ENCODE results near the gene NCKAP5.

The NCKAP5 gene

DNA sequence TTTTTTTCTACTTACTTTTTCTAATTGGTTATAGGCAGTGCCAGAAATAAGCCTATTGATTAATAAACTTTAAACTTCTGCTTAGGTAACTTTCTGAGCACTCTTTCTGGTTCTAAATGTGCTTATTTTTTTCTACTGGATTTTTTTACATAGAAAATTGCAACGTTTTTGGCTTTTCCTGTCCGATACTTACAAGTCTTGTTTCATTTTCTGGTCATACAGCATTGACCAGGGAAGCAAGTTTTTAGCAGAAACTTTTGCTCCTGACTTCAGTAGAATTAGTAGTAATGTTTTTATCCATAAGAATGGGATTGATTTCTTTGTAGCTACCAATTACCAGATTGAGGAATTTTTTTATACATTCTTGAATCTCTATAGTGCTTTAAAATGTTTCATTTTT is 36.9 kb downstream of the NCKAP5 start:
- TF ChIP-seq, protein P1, sequence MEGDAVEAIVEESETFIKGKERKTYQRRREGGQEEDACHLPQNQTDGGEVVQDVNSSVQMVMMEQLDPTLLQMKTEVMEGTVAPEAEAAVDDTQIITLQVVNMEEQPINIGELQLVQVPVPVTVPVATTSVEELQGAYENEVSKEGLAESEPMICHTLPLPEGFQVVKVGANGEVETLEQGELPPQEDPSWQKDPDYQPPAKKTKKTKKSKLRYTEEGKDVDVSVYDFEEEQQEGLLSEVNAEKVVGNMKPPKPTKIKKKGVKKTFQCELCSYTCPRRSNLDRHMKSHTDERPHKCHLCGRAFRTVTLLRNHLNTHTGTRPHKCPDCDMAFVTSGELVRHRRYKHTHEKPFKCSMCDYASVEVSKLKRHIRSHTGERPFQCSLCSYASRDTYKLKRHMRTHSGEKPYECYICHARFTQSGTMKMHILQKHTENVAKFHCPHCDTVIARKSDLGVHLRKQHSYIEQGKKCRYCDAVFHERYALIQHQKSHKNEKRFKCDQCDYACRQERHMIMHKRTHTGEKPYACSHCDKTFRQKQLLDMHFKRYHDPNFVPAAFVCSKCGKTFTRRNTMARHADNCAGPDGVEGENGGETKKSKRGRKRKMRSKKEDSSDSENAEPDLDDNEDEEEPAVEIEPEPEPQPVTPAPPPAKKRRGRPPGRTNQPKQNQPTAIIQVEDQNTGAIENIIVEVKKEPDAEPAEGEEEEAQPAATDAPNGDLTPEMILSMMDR (IDR thresholded peaks at IDR 0.05; ENCODE audit: control insufficient read depth, insufficient read depth, low read depth, low read length, missing control alignments) = no peak
- no peak overlapping the region for H3K4me3 ChIP-seq (ENCODE audit: control insufficient read depth, low read depth, low read length)
- no peak for DNase-seq (ENCODE audit: low read depth)

DNA sequence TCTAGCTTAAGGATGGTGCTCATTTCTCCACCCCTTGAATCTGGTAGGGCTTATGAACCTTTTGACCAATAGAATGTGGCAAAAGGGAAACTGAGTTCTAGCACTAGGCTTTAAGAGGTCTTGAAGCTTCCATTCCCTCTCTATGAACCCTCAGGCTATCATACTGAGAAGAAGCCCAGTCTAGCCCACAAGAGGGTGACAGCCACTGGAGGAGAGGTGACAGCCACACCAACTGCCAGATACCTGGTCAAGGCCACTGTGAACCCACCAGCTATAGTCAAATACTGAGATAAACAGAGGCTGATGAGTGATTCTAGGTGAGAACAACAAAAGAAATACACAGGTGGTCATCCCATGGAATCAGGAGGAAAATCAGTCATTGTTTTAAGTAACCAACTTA is 37.6 kb downstream of the NCKAP5 start:
- TF ChIP-seq, protein P1 (IDR thresholded peaks at IDR 0.05; ENCODE audit: control insufficient read depth, insufficient read depth, low read depth, low read length, missing control alignments) = no peak
- no peak overlapping the region for H3K4me3 ChIP-seq (ENCODE audit: control insufficient read depth, low read depth, low read length)
- DNase-seq (ENCODE audit: low read depth) = no peak

DNA sequence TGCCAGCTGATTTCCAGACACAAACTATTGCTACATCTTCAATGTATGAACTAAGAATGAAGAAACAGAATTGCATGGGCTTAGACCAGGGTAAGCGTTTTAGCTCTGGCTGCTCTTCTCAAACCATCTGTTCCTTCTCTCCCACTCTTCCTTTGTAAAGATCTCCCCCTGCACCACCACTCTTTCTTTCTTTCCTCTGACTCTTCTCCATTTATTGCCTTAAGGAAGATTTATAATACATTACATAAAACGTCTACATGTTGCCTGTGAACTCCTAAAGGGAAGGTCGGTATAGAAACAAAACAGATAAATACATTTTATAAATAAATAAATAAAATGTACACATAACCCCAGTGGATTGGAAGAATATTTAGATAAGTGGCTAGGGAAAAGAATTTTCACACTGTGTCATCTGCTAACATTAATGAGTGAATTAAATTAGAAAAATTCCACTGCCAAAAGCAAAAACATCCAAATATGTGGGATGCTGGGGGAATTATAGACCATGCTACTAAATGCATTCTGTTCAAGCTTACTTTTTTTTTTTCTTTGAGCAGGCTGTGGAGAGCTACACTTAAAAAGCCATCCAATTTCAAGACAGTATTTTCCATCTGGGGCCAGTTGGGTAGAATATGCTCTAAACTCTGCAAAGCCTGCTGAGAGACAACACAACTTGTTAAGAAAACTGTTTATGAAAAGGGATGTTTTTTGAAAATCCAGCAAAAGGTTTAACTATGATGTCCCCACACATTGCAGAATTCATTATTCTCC is 41.5 kb downstream of the NCKAP5 start:
- TF ChIP-seq, protein P1 (IDR thresholded peaks at IDR 0.05; ENCODE audit: control insufficient read depth, insufficient read depth, low read depth, low read length, missing control alignments) = no peak
- no peak for DNase-seq (ENCODE audit: low read depth)
- no peak overlapping the region for H3K4me3 ChIP-seq (ENCODE audit: control insufficient read depth, low read depth, low read length)

DNA sequence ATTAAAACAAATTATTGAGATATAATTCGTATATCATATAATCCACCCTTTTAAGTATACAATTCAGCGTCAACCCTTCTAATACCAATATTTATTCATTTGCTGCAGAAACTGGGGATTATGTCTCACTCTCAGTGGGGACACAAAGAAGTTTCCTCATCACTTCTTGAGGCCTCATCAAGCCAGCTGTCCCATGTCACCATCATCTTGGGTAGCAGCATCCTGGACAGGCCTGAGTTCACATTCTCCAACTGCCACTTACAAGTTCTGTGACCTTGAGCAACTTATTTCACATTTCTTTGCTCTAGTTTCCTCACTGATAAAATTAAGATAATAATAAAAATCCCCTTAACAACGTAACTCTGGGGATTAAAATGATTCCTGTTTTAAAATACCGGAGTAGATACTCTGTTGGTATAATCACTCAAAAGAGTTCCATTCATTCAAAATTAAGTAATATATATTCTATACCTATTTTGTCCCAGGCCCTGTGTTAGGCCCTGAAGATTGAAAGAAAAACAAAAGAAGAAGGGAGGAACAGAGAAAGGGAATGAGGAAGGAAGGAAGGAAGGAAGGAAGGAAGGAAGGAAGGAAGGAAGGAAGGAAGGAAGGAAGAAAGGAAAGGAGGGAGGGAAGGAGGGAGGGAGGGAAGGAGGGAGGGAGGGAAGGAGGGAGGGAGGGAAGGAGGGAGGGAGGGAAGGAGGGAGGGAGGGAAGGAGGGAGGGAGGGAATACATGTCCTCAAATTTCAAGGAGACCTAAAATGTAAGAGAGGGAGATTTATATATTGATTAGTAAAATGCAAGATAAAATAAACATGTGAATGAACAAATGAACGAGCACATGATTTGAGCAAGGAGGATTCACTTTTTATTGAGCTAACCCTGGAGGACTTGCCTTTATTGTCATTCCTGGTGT is 42.4 kb downstream of the NCKAP5 start:
- TF ChIP-seq, protein P1 (IDR thresholded peaks at IDR 0.05; ENCODE audit: control insufficient read depth, insufficient read depth, low read depth, low read length, missing control alignments) = no peak
- DNase-seq (ENCODE audit: low read depth) = no peak
- H3K4me3 ChIP-seq (ENCODE audit: control insufficient read depth, low read depth, low read length) = no peak overlapping the region

DNA sequence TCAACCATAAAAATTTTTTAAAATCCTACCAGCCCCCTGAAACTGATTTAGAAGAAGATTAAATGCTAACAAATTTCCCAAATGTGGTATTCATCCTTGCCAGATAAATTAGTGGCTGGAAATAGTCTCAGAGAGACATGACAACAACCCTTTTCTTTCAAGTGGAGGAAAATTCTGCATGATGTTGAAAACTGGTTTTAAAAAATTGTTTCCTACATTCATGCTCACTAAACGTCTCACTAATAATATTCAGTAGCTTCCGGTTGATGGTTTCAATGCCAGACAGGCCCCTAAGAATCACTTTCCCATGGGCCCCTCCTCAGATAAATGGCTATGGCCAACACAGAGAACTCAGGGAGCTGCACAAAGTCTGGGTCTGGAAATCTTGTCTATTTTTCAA is 43.2 kb downstream of the NCKAP5 start:
- TF ChIP-seq, protein P1 (IDR thresholded peaks at IDR 0.05; ENCODE audit: control insufficient read depth, insufficient read depth, low read depth, low read length, missing control alignments) = no peak
- no peak for DNase-seq (ENCODE audit: low read depth)
- no peak overlapping the region for H3K4me3 ChIP-seq (ENCODE audit: control insufficient read depth, low read depth, low read length)

DNA sequence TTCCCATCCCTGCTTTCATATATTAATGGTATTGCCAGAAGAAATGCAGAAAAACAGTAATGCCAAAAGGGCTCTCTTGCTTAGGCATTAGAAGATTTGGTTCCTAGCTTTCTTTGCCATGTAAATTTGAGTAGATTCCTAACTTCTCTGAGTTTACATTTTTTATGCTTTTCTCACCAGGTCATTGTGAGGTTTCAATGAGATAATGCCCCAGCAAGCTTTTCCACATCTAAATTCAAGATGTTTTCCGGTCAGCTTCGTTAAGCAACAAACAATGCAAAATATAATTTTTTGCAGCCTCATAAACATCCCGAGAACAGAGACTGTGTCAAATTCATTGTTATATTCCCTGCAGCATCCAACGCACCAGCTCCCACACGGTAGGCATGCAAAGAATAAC is 44.9 kb downstream of the NCKAP5 start:
- TF ChIP-seq, protein P1 (IDR thresholded peaks at IDR 0.05; ENCODE audit: control insufficient read depth, insufficient read depth, low read depth, low read length, missing control alignments) = no peak
- DNase-seq (ENCODE audit: low read depth) = no peak
- no peak overlapping the region for H3K4me3 ChIP-seq (ENCODE audit: control insufficient read depth, low read depth, low read length)
